SKM-1 (cell line): Measurements from ENCODE around the gene SDC4.

ENCODE experiments used
- DNase-seq: peaks from one replicate; lab custom pipeline; 2025; ENCODE audit not compliant: unreplicated experiment; lab: John Stamatoyannopoulos, UW

SDC4 gene

DNA sequence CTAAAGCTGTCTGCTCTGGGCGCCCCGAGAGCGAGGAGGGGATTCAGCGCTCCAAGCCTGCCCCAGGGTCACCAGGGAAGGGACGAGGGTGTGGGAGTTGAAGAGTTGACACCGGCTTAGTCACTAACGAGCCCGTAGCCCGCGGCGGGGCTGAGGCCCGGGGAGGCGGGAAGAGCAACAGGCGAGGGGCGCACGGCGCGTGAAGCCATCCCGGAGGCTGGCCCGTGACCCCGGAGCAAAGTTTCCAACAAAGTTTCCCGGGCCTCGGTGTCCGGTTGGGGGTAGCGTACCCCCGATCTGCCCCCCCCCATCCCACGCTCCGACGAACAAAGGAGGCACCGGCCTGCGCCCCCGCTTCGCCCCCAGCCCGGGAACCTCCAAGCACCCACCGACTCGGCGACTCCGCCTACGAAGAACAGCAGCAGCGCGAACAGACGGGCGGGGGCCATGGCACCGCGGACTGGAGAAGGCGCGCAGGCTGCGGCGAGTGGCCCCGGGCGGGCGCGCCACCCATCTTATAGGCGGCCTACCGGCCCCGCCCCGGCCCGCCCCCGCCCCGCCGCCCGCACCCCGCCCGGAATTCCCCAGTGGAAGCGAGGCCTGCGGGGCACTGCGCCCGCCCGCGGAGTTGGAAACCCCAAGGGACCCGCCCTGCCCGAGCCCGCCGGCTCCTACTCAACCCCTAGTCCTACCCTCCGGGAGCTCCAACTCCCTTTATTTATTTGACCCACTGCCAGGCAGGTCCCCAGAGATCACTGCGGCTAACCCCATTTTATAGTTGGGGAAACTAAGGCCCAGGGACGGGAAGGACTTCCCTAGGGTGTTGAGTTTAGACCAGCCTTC lies at the start of gene SDC4:
Gene SDC4 (minus strand): TSS at position 489 of the 843 bp plus-strand sequence. CDS start 40 bp downstream, at position 449.
- DNase-seq: no peak

- DNase-seq: no peak
Observed at GRCh38 chr20:45395114-45395415, 46.8 kb upstream of the SDC4 start.

- no peak for DNase-seq
Observed at GRCh38 chr20:45394221-45395113, 46.2 kb upstream of the SDC4 start.

- no peak for DNase-seq
Observed at GRCh38 chr20:45392733-45393132, 44.5 kb upstream of the SDC4 start.

- no peak for DNase-seq
Observed at GRCh38 chr20:45391559-45391958, 43.3 kb upstream of the SDC4 start.

DNA sequence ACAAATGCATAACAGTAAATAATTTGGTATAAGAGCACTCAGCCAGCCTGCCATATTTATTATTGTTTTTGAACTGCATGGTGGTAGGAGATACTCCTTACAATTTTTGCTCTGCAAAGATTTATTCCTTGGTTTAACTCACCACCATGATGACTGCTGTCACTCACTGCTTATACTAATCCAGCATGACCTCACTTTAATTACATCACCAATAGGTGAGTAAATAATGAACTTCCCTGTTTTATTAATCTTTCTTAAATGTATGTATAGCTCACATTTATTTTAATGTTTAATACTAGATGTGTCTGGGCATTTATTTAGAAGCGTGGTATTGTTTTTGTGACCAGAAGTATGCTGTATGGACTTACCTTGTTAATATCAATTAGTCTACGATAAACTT lies 42.7 kb upstream of the SDC4 start:
- no peak for DNase-seq

GRCh38 chr20:45387274-45387673 lies 39.0 kb upstream of the SDC4 start:
- no peak for DNase-seq

GRCh38 chr20:45378191-45378590 lies 30.0 kb upstream of the SDC4 start, which contains the start of gene TP53TG5:
TSS of gene TP53TG5 (minus strand) at chr20:45378325. CDS start at chr20:45378236, 89 bp downstream.
- DNase-seq: no peak

GRCh38 chr20:45377269-45377668 lies 29.0 kb upstream of the SDC4 start:
- DNase-seq: no peak

- no peak for DNase-seq
Observed at GRCh38 chr20:45374966-45375365, 26.7 kb upstream of the SDC4 start.

GRCh38 chr20:45374101-45374467 lies 25.9 kb upstream of the SDC4 start:
- DNase-seq: no peak

DNA sequence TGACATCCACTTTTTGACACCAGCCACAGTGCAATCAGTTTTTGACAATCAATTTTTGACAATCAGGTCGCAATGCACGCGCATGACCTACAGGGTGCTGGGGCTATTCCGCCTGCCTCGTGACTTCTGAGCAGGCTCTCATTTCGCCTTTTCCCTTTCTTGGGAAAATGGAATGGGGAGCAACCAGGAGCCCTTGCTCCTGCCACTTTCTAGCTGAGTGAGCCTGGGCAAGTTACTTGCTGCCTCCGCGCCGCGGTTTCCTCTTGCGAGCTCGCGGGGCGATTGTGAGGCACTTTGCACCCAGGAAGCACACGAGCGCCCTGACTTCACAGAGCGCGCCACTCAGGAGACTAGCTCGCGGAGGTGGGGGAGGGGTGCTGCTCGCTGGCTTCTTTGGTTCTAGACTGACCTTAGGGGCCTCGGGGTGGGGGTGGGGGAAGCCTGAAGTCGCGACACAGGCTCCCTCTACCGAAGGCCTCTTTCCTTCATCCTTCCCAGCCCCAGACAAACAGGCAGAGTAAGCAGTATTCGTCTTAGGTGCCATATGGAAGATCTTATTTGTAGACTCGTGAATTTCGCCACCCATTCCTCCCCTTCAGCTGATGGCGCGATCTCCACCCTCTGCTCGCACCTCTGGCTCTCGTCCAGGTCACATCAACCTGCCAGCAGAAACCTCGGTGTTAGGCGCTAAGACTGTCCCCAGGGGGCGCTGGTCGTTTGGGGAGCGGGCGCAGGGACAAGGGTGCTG lies 25.3 kb upstream of the SDC4 start:
- peak; percentile 15 for DNase-seq

DNA sequence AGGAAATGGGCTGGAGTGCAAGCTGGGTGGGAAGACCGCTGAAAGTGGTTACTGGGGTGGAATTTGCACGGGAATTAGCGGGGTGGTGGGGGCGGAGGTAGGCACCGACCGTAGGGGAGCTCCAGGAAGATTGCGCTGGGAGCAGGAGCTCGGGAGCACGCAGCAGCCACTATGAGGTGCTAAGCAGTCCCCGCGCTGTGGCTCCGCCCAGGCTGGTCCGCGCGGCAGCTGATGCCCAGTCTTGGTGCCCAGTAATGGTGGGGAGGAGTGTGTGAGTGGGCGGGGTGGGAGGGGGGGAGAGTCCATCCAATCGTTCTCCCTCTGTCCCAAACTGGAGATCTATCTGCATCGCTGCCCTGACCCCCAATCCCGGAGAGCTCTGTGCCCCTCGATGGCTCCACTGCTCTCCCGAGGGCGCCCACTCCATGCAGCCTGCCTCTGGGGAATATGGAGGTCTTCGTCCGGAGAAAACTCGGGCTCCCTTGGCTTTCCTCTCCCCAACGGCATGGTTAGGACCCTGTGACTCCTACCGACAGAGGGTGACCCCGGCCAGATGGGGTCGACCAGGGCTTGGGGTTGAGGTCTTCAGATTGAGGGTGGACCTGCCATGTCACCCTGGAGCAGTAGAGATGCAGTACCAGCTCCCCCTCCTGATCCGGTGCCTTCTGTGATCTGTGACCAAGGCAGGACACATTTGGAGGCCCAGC lies 24.6 kb upstream of the SDC4 start:
- DNase-seq: no peak

DNA sequence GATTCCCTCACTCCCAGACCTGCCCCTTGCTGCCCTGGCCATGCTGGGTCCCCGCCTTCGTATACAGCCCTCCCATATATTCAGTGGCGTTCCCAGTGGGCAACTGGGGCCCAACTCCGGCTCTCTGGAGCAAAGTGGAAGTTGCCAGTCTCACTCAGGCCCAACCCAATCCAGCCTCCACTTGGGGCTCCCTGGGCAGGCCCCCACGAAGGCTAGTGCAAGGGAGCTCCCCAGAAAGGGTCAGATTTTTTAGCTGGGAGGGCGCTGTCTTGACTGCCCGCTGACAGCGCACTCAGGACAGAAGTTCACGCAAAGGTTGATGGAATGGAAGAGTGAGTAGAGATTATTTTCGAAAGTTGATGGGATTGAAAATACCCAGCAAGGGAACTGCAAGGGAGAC lies 24.0 kb upstream of the SDC4 start:
- no peak for DNase-seq

GRCh38 chr20:45370571-45371160 lies 22.4 kb upstream of the SDC4 start:
- DNase-seq: no peak

DNA sequence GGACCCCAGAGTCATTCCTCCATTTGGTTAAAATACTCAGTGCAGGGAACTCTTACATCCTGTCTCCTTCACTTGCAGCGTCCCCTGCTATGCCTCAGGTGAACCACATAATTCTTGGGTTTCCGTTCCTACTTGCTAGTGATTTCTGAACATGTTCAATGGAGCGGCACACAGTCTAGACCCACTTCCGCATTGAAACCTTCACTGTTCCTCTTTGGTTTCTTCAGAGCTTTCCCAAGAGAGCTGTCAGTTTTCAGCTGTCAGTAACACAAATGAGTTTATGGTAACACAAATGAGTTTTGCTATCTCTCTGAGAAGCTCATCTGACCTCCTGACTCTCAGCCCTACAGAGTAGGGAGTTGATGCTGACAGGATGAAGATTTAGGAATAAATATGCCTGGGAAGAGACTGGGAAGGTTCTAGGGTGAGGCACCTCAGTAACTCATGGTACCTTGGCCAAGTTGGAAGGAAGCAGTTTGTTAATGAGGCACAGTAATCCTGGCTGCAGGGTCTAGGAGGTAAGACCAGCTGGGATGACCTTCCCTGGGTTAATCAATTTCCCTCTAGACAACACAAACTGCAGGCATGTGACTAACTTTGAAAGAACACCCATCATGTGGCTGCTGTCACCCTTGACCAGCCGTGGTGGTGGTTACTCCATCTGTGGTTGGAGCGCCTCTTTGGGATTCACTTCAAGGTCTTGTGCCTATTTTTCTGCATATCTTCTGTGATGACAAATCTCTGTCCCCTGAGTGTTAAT lies 20.2 kb upstream of the SDC4 start:
- DNase-seq: peak; percentile 74

- no peak for DNase-seq
Observed at GRCh38 chr20:45367126-45367525, 18.9 kb upstream of the SDC4 start.

DNA sequence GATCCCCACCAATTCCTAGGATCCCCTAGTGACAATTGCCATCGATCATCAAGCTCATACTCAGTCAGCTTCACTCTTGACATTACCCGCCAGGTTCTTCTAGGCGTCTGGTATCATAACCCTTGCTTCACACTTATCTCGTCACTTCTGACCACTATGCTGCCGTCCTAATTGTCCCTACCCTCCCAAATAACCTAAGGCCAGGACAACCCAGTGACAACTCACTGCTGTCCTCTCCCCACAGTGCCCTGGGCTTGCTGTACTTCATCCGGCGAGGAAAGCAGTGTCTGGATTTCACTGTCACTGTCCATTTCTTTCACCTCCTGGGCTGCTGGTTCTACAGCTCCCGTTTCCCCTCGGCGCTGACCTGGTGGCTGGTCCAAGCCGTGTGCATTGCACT lies 18.4 kb upstream of the SDC4 start:
- DNase-seq: no peak

DNA sequence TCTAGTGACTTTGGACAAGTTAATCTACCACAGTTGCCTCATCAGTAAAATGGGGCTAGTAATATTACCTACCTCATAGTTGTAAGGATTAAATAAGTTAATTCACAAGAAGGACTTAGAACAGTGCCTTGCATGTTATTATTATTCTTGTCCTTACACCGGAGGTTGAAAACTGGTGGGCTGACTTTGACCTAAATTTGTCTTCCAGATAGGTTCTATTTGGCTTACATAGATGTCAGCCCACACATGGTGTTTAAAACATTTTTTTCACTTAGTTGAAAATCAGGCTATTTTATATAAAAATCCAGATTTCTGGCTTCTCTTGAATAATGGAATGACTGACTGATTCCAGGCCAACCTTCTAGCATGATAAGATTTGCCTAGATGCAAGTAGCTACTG lies 18.0 kb upstream of the SDC4 start:
- no peak for DNase-seq
